Activated B cell treated with CpG ODN at 0.5 μM for 24 hours (primary cell): ENCODE results near the gene LHX5. TPM values are rescaled to one million over a fixed set of nuclear protein-coding genes. Genes with fewer than 3 reads are reported as not detected.

Experiments used
- ATAC-seq: fragments of 200-7000 bp; cut with Tn5 transposase; one replicate; pipeline ENCODE4 v1.10.0; 2021; ENCODE audit warnings: low read depth, mild to moderate bottlenecking, moderate library complexity
- CTCF ChIA-PET: fragments of 350-600 bp; sonication (Branson Sonifier 250); formaldehyde crosslinking; loops from one replicate; lab custom pipeline; 2021; ENCODE audit warnings: antibody characterized with exemption; lab: Charles Lee
- POLR2A ChIA-PET: fragments of 350-600 bp; sonication (Branson Sonifier 250); formaldehyde crosslinking; loops from one replicate; lab custom pipeline; 2021; ENCODE audit warnings: antibody characterized with exemption; lab: Charles Lee
- DNase-seq: peaks from one replicate; pipeline ENCODE4 v3.0.0; 2022
- H3K27ac Mint-ChIP-seq: one replicate; pipeline ENCODE4 v1.8.0; 2020; ENCODE audit warnings: mixed read lengths
- H3K27me3 Mint-ChIP-seq: one replicate; pipeline ENCODE4 v1.8.0; 2021; ENCODE audit warnings: mixed read lengths
- H3K36me3 Mint-ChIP-seq: one replicate; pipeline ENCODE4 v1.8.0; 2021; ENCODE audit warnings: low read depth, mixed read lengths
- H3K4me1 Mint-ChIP-seq: one replicate; pipeline ENCODE4 v1.8.0; 2021; ENCODE audit warnings: mixed read lengths
- H3K4me3 Mint-ChIP-seq: one replicate; pipeline ENCODE4 v1.8.0; 2020; ENCODE audit warnings: mild to moderate bottlenecking, mixed read lengths
- H3K9me3 Mint-ChIP-seq: one replicate; pipeline ENCODE4 v1.8.0; 2020; ENCODE audit warnings: mixed read lengths
- CTCF ChIP-seq: fragments of 200-600 bp; IDR thresholded peaks from one replicate; pipeline ENCODE4 v1.8.0; 2022; ENCODE audit warnings: antibody characterized with exemption, mild to moderate bottlenecking
- intact Hi-C: fragments of 100-400 bp; cut with micrococcal nuclease; formaldehyde crosslinking; loops from one replicate; pipeline ENCODE4 v1.15.1; 2024
- total RNA-seq: library from RNA; stranded (reverse); gene quantifications from 2 replicates; pipeline ENCODE4 v1.2.3, GENCODE V29; 2022

LHX5 gene
- total RNA-seq = not detected in 2 replicates

DNA sequence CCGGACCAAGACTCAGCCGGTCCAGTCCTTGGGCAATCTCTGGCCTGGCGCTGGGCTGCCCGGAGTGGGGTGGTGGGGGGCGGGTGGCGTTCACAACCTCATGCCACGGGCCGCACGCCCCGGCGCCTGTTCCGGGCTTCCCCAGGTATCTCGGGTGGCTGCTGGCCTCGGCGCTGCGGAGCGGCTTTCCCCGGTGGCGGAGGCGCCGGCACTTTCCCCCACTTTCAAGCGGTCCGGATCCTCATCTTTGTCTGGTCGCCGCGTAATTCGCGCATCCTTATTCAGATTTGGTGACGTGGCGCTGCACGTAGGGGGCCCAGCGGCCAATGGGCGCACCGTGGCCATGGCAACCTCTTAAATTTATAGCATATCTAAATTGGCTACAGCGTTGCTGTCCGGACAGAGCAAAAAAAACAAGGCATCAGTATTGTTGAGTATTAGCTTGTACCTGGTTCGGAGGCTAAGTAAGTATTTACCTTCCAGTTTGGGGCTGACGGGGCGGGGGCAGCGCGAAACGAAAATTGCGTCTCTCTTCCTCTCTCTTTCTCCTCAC, at the start of gene LHX5:
LHX5 (minus strand) TSS at position 253 of the 553 bp plus-strand sequence. CDS start 373 bp downstream, outside the sequence.
- intact Hi-C loops = no loop called here
- peaks cover 69% of the 10 kb centered on the region for H3K27me3 Mint-ChIP-seq
- peaks cover 21% of the 10 kb centered on the region for H3K4me1 Mint-ChIP-seq
- H3K36me3 Mint-ChIP-seq = no peaks in the 10 kb centered on the region
- ChIA-PET POLR2A (interaction anchor here (0.7 kb wide), 1 partner anchor 137 kb away, joined by 3 read pairs; the partner anchor contains the start of gene SLC8B1), CTCF (no interaction called here)
- H3K27ac Mint-ChIP-seq = no peak within 1 kb of the TSS
- ATAC-seq (no peak), DNase-seq (no peak)
- H3K9me3 Mint-ChIP-seq = no peaks in the 10 kb centered on the region
- H3K4me3 Mint-ChIP-seq = no peak within 1 kb of the TSS
- TF ChIP-seq CTCF = no peak

DNA sequence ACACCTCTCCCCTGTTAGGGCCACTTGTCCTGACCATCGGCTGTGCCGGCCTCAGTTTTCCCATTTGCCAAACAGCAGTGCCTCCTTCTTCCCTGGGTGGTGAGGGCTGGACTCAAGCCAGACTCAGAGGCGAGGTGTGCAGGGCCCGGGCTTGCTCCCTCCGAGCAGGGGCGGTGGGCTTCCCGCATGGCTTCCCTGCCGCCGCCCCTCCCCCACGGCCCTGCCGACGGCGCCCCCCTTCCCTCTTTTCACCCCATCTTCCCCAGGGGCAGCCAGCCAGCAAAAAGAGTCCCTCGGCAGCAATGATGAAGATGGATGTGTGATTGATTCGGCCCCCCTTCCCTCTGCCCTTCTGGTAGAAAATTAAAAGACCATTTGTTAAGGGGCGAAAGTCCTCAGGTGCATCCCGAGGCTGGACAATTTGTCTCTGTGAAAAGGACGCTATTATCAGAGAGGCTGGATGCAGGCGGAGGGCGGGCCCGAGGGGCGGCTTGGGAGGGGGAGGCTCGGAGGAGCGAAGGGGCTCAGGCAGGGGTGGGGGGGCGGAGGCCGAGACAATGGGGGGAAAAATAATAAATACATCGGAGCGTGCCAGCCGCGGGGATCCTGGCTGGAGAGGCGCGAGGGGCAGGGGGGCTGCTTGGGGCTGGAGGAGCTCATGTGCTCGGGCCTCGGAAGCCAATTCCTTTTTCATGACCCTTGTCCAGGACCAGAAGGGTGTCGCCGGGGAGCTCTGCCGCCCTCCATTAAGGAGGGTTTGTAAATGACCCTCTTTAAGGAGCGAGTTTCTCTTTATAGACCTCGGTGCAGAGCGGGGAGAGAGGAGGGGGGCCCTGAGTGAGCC, 48.0 kb upstream of the LHX5 start:
- CTCF ChIA-PET = no interaction called here
- H3K27me3 Mint-ChIP-seq = peaks cover 60% of the 10 kb centered on the region
- no peak for ATAC-seq
- no peak for DNase-seq
- intact Hi-C loops = no loop called here
- H3K4me1 Mint-ChIP-seq = no peaks in the 10 kb centered on the region
- no peak overlapping the region for H3K27ac Mint-ChIP-seq
- no peaks in the 10 kb centered on the region for H3K9me3 Mint-ChIP-seq
- POLR2A ChIA-PET = no interaction called here
- no peak for TF ChIP-seq CTCF
- no peak overlapping the region for H3K4me3 Mint-ChIP-seq
- no peaks in the 10 kb centered on the region for H3K36me3 Mint-ChIP-seq

- no peak for TF ChIP-seq CTCF
- H3K4me1 Mint-ChIP-seq = no peaks in the 10 kb centered on the region
- no peak overlapping the region for H3K27ac Mint-ChIP-seq
- H3K9me3 Mint-ChIP-seq = peaks cover 2% of the 10 kb centered on the region
- H3K36me3 Mint-ChIP-seq = no peaks in the 10 kb centered on the region
- intact Hi-C loops = no loop called here
- DNase-seq = no peak
- POLR2A ChIA-PET = no interaction called here
- H3K27me3 Mint-ChIP-seq = peaks cover 58% of the 10 kb centered on the region
- ATAC-seq = no peak
- no peak overlapping the region for H3K4me3 Mint-ChIP-seq
- CTCF ChIA-PET = no interaction called here
These were observed 43.6 kb upstream of the LHX5 start for GRCh38 chr12:113515082-113515856.

DNA sequence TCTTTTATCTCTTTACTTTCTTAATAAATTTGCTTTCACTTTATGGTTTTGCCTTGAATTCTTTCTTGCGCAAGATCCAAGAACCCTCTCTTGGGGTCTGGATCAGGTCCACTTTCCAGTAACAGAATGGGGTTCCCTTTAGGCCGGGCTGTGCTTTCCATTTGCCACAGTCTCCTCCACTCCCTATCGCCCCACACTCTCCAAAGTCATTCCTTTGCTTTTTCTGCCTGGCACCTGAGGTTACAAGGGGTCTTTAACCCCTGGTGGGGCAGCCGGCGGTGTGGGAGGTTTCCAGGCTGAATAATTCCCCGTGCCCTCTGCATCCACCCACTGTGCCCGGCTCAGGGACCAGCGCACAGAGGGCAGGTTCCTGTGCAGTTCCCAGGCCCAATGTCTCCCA, 42.9 kb upstream of the LHX5 start:
- Mint-ChIP-seq H3K4me1 (no peaks in the 10 kb centered on the region), H3K27me3 (peaks cover 59% of the 10 kb centered on the region), H3K4me3 (no peak overlapping the region), H3K36me3 (no peaks in the 10 kb centered on the region), H3K9me3 (peaks cover 2% of the 10 kb centered on the region), H3K27ac (no peak overlapping the region)
- intact Hi-C loops = no loop called here
- TF ChIP-seq CTCF = no peak
- ChIA-PET POLR2A (no interaction called here), CTCF (no interaction called here)
- DNase-seq = no peak
- no peak for ATAC-seq

GRCh38 chr12:113512568-113512967, 40.9 kb upstream of the LHX5 start:
- ChIA-PET CTCF (no interaction called here), POLR2A (no interaction called here)
- no peak for TF ChIP-seq CTCF
- Mint-ChIP-seq H3K27ac (no peak overlapping the region), H3K4me3 (no peak overlapping the region), H3K9me3 (peaks cover 5% of the 10 kb centered on the region), H3K27me3 (peaks cover 57% of the 10 kb centered on the region), H3K36me3 (no peaks in the 10 kb centered on the region), H3K4me1 (no peaks in the 10 kb centered on the region)
- DNase-seq (no peak), ATAC-seq (no peak)
- intact Hi-C loops = no loop called here
